Stimulated activated effector memory CD8-positive, alpha-beta T cell treated with anti-CD3 and anti-CD28 coated beads, Interleukin-12 subunit alpha, Interleukin-12 subunit beta, amount 100 ng/mL, for 72 hours (primary cell): Measurements from ENCODE around the gene ZDHHC17.

Source experiments
- ATAC-seq: fragments of 150-1000 bp; cut with Tn5 transposase; 2 replicates; pipeline ENCODE4 v1.10.0; 2021
- DNase-seq, 2 donors: peaks; one replicate each; pipeline ENCODE4 v3.0.0; 2021 to 2022; ENCODE audit warnings: low spot score in 2 of 2
- H3K27ac Mint-ChIP-seq: one replicate; pipeline ENCODE4 v1.8.0; 2022; ENCODE audit warnings: mild to moderate bottlenecking, mixed read lengths
- H3K36me3 Mint-ChIP-seq: one replicate; pipeline ENCODE4 v1.8.0; 2022; ENCODE audit warnings: mild to moderate bottlenecking, mixed read lengths
- H3K4me1 Mint-ChIP-seq: one replicate; pipeline ENCODE4 v1.8.0; 2022; ENCODE audit warnings: mixed read lengths
- H3K4me3 Mint-ChIP-seq: one replicate; pipeline ENCODE4 v1.8.0; 2022; ENCODE audit warnings: mild to moderate bottlenecking, mixed read lengths
- H3K9me3 Mint-ChIP-seq: one replicate; pipeline ENCODE4 v1.8.0; 2022; ENCODE audit warnings: mixed read lengths

The ZDHHC17 gene

GRCh38 chr12:76895796-76896195 lies 131.9 kb downstream of the ZDHHC17 start:
- Mint-ChIP-seq H3K4me1 (no peaks in the 10 kb centered on the region), H3K4me3 (no peak overlapping the region), H3K27ac (no peak overlapping the region), H3K36me3 (no peaks in the 10 kb centered on the region), H3K9me3 (no peaks in the 10 kb centered on the region)
- peak; percentile 56 for ATAC-seq
- DNase-seq, result no peak

- Mint-ChIP-seq H3K36me3 (no peaks in the 10 kb centered on the region), H3K9me3 (no peaks in the 10 kb centered on the region), H3K4me3 (no peak overlapping the region), H3K27ac (no peak overlapping the region), H3K4me1 (no peaks in the 10 kb centered on the region)
- DNase-seq, result no peak
- ATAC-seq, result peak; percentile 64
These were observed 132.4 kb downstream of the ZDHHC17 start for GRCh38 chr12:76896274-76896673.

- Mint-ChIP-seq H3K27ac (no peak overlapping the region), H3K4me3 (no peak overlapping the region), H3K9me3 (no peaks in the 10 kb centered on the region), H3K4me1 (no peaks in the 10 kb centered on the region), H3K36me3 (no peaks in the 10 kb centered on the region)
- DNase-seq, result no peak
- no peak for ATAC-seq
These were observed 134.5 kb downstream of the ZDHHC17 start for GRCh38 chr12:76898442-76898841.

- ATAC-seq, result no peak
- Mint-ChIP-seq H3K4me1 (no peaks in the 10 kb centered on the region), H3K27ac (no peak overlapping the region), H3K4me3 (no peak overlapping the region), H3K9me3 (no peaks in the 10 kb centered on the region), H3K36me3 (no peaks in the 10 kb centered on the region)
- DNase-seq, result no peak
These were observed 135.6 kb downstream of the ZDHHC17 start for GRCh38 chr12:76899522-76899921.

GRCh38 chr12:76901628-76902380 lies 137.9 kb downstream of the ZDHHC17 start:
- Mint-ChIP-seq H3K36me3 (no peaks in the 10 kb centered on the region), H3K4me3 (no peak overlapping the region), H3K27ac (no peak overlapping the region), H3K9me3 (no peaks in the 10 kb centered on the region), H3K4me1 (no peaks in the 10 kb centered on the region)
- no peak for DNase-seq
- ATAC-seq, result no peak
